HG02642 (cell line): Measurements from ENCODE around the gene MRTO4.

Experiments used
- ATAC-seq: cut with Tn5 transposase; IDR thresholded peaks from one replicate; pipeline ENCODE4 v1.9.1; 2021; ENCODE audit warnings: mild to moderate bottlenecking; ENCODE audit not compliant: unreplicated experiment, poor library complexity

MRTO4 gene

GRCh38 chr1:19307794-19308508 is 56.3 kb downstream of the MRTO4 start:
- no peak for ATAC-seq

- ATAC-seq, result no peak
Measured at GRCh38 chr1:19308509-19308907, 56.9 kb downstream of the MRTO4 start.

- ATAC-seq, result no peak
Measured at GRCh38 chr1:19309123-19309813, 57.7 kb downstream of the MRTO4 start.
